Activated gamma-delta T cell (primary cell): ENCODE data around the gene SDHB.

Source experiments
- DNase-seq: peaks from one replicate; lab custom pipeline; 2025; lab: John Stamatoyannopoulos, UW

Gene SDHB

GRCh38 chr1:16969057-16969611, 84.7 kb downstream of the SDHB start:
- no peak for DNase-seq
